NK-92 treated with Interleukin-12 subunit alpha and Interleukin-12 subunit beta, amount 100 ng/mL, for 24 hours (cell line): ENCODE measurements around the gene NKIRAS1.
"Not testable (repeated sequence)": the region's sequence is repeated elsewhere in the genome, so short reads cannot be mapped to it uniquely, and the experiment has no call there.

ENCODE experiments used
- DNase-seq: peaks from one replicate; lab custom pipeline; 2025; lab: John Stamatoyannopoulos, UW

Gene NKIRAS1

GRCh38 chr3:23869977-23870662 lies 46.7 kb downstream of the NKIRAS1 start:
- DNase-seq = no peak

- no peak for DNase-seq
These were observed 49.0 kb downstream of the NKIRAS1 start for GRCh38 chr3:23867838-23868237.

- no peak for DNase-seq
These were observed 49.4 kb downstream of the NKIRAS1 start for GRCh38 chr3:23867400-23867799.

GRCh38 chr3:23865595-23866396 lies 51.0 kb downstream of the NKIRAS1 start:
- no peak for DNase-seq

- DNase-seq = no peak
These were observed 51.9 kb downstream of the NKIRAS1 start for GRCh38 chr3:23864931-23865330.

- no peak for DNase-seq
These were observed 53.7 kb downstream of the NKIRAS1 start for GRCh38 chr3:23863060-23863459.

- no peak for DNase-seq
These were observed 55.1 kb downstream of the NKIRAS1 start for GRCh38 chr3:23861689-23862088.

GRCh38 chr3:23859839-23860382 lies 56.9 kb downstream of the NKIRAS1 start:
- no peak for DNase-seq

- DNase-seq = no peak
These were observed 57.6 kb downstream of the NKIRAS1 start for GRCh38 chr3:23859012-23859743.

- DNase-seq = no peak
These were observed 60.5 kb downstream of the NKIRAS1 start for GRCh38 chr3:23856286-23856685.

- DNase-seq = not testable (repeated sequence)
These were observed 67.3 kb downstream of the NKIRAS1 start for GRCh38 chr3:23849462-23849861.

- DNase-seq = no peak
These were observed 71.2 kb downstream of the NKIRAS1 start for GRCh38 chr3:23845326-23846216.

- DNase-seq = no peak
These were observed 72.9 kb downstream of the NKIRAS1 start for GRCh38 chr3:23843869-23844268.
